ENCODE measurements around the gene GLTP. TPM values are rescaled to one million over a fixed set of nuclear protein-coding genes. Genes with fewer than 3 reads are reported as not detected.
A peak's percentile ranks its signal among the peaks of the same experiment; 100 is the strongest.

The GLTP gene
- total and polyA plus RNA-seq, 2 of the 13 experiments (the other 11 are each of a cell fraction or from before 2014, with no cell fraction given): 10.7 to 12.9 TPM

DNA sequence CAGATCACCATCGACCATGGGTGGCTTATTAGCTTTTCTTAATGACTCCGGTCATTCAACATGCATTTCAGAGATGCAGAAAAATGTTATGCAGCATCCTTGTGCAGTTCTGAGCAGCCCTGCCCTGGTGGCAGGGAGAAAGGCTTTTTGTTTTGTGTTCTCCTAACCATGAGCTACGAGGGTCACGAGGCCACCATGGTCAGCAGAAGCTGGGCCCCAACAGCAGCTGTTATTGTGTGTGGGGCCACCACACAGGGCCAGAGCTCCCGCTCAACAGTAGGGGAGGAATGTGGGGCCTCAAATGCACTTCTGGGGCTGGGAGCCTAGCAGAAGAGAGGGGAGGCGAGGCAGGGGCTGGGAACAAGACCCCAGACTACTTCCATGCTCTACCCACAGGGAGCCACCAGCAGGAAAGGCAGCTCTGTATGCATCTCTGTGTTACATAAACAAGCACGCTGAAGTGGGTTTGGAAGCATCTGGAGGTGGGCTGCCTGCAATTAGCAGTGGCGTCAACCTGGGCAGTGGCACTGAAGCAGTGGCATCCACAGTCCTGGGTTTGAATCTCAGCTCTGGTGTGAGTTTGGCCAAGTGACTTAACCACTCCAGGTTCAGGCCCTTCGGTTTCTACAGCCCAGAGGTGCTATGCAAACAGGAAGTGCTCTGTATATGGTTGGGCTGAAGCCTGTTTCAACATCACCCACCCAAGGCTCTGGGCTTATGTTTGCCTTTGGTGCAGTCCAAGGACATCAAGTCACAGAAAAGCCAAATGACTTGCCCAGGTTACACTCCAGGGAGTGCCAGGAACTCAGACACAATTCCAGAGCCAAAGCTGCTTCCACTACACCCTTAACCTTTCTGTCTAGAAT lies 16.3 kb downstream of the GLTP start (continued):
- TF ChIP-seq ZNF253 (CRISPR knock-in tag; IDR thresholded peaks at IDR 0.05; ENCODE audit: borderline replicate concordance) (no peak), MYC (CRISPR knock-in tag; IDR thresholded peaks at IDR 0.05; ENCODE audit: borderline replicate concordance) (peak; percentile 50; the same call in 1 of the 2 replicates), ZNF816 (CRISPR knock-in tag; IDR thresholded peaks at IDR 0.05; ENCODE audit: borderline replicate concordance) (no peak), SOX5 (CRISPR knock-in tag; IDR thresholded peaks at IDR 0.05; ENCODE audit: borderline replicate concordance) (peak; percentile 84), EZH2 (conservative IDR thresholded peaks at IDR 0.05; ENCODE audit: low read depth, low read length) (no peak), ZNF577 (CRISPR knock-in tag; IDR thresholded peaks at IDR 0.05; ENCODE audit: borderline replicate concordance, low read depth) (no peak), AGO2 (optimal IDR thresholded peaks at IDR 0.05; ENCODE audit: low read depth, low read length) (no peak), TBX2 (CRISPR knock-in tag; IDR thresholded peaks at IDR 0.05; ENCODE audit: borderline replicate concordance) (peak; percentile 88; the same call in 1 of the 2 replicates), ZNF343 (CRISPR knock-in tag; IDR thresholded peaks at IDR 0.05) (no peak), ZSCAN20 (CRISPR knock-in tag; IDR thresholded peaks at IDR 0.05; ENCODE audit: borderline replicate concordance) (0 out of 2 replicates have a peak, but pooled peaks have one; percentile 55), ZNF446 (CRISPR knock-in tag; IDR thresholded peaks at IDR 0.05) (no peak), FOXP1 (IDR thresholded peaks at IDR 0.05) (no peak), FOXP1 (CRISPR knock-in tag; IDR thresholded peaks at IDR 0.05) (peak; percentile 75), ATM (IDR thresholded peaks at IDR 0.05; ENCODE audit: borderline replicate concordance) (no peak), SCMH1 (CRISPR knock-in tag; IDR thresholded peaks at IDR 0.05; ENCODE audit: borderline replicate concordance) (no peak), ZNF792 (CRISPR knock-in tag; IDR thresholded peaks at IDR 0.05) (peak; percentile 58; the same call in 1 of the 2 replicates), EHMT2 (IDR thresholded peaks at IDR 0.05; ENCODE audit: borderline replicate concordance, low read depth, low read length) (no peak; the same call in 1 of the 2 replicates), ZNF451 (CRISPR knock-in tag; IDR thresholded peaks at IDR 0.05) (no peak), GABPA (IDR thresholded peaks at IDR 0.05; ENCODE audit: low read depth, low read length) (no peak), GABPA (CRISPR knock-in tag; IDR thresholded peaks at IDR 0.05; ENCODE audit: low read depth) (peak; percentile 82)
- TF ChIP-seq, protein P1, sequence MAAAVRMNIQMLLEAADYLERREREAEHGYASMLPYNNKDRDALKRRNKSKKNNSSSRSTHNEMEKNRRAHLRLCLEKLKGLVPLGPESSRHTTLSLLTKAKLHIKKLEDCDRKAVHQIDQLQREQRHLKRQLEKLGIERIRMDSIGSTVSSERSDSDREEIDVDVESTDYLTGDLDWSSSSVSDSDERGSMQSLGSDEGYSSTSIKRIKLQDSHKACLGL (CRISPR knock-in tag; IDR thresholded peaks at IDR 0.05): 0 out of 2 replicates have a peak, but pooled peaks have one; percentile 29
- TF ChIP-seq, protein P2, sequence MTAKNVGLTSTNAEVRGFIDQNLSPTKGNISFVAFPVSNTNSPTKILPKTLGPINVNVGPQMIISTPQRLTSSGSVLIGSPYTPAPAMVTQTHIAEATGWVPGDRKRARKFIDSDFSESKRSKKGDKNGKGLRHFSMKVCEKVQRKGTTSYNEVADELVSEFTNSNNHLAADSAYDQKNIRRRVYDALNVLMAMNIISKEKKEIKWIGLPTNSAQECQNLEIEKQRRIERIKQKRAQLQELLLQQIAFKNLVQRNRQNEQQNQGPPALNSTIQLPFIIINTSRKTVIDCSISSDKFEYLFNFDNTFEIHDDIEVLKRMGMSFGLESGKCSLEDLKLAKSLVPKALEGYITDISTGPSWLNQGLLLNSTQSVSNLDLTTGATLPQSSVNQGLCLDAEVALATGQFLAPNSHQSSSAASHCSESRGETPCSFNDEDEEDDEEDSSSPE (CRISPR knock-in tag; IDR thresholded peaks at IDR 0.05): peak; percentile 30; the same call in 1 of the 2 replicates
- TF ChIP-seq, protein P3, sequence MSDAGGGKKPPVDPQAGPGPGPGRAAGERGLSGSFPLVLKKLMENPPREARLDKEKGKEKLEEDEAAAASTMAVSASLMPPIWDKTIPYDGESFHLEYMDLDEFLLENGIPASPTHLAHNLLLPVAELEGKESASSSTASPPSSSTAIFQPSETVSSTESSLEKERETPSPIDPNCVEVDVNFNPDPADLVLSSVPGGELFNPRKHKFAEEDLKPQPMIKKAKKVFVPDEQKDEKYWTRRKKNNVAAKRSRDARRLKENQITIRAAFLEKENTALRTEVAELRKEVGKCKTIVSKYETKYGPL (CRISPR knock-in tag; IDR thresholded peaks at IDR 0.05): no peak
- TF ChIP-seq, protein P4, sequence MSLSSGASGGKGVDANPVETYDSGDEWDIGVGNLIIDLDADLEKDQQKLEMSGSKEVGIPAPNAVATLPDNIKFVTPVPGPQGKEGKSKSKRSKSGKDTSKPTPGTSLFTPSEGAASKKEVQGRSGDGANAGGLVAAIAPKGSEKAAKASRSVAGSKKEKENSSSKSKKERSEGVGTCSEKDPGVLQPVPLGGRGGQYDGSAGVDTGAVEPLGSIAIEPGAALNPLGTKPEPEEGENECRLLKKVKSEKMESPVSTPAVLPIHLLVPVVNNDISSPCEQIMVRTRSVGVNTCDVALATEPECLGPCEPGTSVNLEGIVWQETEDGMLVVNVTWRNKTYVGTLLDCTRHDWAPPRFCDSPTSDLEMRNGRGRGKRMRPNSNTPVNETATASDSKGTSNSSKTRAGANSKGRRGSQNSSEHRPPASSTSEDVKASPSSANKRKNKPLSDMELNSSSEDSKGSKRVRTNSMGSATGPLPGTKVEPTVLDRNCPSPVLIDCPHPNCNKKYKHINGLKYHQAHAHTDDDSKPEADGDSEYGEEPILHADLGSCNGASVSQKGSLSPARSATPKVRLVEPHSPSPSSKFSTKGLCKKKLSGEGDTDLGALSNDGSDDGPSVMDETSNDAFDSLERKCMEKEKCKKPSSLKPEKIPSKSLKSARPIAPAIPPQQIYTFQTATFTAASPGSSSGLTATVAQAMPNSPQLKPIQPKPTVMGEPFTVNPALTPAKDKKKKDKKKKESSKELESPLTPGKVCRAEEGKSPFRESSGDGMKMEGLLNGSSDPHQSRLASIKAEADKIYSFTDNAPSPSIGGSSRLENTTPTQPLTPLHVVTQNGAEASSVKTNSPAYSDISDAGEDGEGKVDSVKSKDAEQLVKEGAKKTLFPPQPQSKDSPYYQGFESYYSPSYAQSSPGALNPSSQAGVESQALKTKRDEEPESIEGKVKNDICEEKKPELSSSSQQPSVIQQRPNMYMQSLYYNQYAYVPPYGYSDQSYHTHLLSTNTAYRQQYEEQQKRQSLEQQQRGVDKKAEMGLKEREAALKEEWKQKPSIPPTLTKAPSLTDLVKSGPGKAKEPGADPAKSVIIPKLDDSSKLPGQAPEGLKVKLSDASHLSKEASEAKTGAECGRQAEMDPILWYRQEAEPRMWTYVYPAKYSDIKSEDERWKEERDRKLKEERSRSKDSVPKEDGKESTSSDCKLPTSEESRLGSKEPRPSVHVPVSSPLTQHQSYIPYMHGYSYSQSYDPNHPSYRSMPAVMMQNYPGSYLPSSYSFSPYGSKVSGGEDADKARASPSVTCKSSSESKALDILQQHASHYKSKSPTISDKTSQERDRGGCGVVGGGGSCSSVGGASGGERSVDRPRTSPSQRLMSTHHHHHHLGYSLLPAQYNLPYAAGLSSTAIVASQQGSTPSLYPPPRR (CRISPR knock-in tag; IDR thresholded peaks at IDR 0.05; ENCODE audit: borderline replicate concordance): peak; percentile 85
